Measurements from ENCODE around the gene LOXL1.

Gene LOXL1

DNA sequence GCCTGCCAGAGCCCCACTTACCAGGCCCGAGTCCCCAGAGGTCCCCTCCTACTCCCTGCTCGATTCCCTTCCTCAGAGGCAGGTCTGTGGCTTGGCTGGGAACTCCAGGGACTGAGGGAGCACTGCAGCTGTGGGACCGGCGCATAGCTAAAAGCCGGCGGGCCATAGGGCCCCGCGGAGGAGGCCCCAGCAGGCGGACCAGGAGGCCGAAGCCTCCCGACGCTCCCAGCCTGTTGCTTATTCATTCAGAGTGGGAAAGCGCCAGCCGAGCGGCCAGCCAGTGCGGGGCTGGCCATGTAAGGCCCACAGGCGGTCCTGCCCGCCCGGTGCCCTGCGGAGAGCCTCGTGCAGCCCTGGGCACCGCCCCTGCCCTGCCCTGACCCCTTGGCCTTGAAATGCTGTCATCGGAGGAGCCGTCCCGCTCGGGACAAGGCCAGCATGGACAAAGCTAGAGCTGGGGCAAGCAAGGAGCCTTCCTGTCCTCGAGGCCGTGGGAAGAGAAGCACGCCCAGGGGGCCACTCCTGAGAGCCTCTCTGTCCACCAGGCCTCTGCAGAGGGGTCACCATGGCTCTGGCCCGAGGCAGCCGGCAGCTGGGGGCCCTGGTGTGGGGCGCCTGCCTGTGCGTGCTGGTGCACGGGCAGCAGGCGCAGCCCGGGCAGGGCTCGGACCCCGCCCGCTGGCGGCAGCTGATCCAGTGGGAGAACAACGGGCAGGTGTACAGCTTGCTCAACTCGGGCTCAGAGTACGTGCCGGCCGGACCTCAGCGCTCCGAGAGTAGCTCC is at the start of gene LOXL1:
TSS of gene LOXL1 (plus strand) at position 244 of the 784 bp plus-strand sequence. CDS start at position 566, 322 bp downstream.
- TF ChIP-seq, protein P1, sequence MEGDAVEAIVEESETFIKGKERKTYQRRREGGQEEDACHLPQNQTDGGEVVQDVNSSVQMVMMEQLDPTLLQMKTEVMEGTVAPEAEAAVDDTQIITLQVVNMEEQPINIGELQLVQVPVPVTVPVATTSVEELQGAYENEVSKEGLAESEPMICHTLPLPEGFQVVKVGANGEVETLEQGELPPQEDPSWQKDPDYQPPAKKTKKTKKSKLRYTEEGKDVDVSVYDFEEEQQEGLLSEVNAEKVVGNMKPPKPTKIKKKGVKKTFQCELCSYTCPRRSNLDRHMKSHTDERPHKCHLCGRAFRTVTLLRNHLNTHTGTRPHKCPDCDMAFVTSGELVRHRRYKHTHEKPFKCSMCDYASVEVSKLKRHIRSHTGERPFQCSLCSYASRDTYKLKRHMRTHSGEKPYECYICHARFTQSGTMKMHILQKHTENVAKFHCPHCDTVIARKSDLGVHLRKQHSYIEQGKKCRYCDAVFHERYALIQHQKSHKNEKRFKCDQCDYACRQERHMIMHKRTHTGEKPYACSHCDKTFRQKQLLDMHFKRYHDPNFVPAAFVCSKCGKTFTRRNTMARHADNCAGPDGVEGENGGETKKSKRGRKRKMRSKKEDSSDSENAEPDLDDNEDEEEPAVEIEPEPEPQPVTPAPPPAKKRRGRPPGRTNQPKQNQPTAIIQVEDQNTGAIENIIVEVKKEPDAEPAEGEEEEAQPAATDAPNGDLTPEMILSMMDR (IDR thresholded peaks at IDR 0.05) = no peak

GRCh38 chr15:73879426-73879825 is 46.8 kb upstream of the LOXL1 start:
- TF ChIP-seq, protein P1 (IDR thresholded peaks at IDR 0.05) = no peak

DNA sequence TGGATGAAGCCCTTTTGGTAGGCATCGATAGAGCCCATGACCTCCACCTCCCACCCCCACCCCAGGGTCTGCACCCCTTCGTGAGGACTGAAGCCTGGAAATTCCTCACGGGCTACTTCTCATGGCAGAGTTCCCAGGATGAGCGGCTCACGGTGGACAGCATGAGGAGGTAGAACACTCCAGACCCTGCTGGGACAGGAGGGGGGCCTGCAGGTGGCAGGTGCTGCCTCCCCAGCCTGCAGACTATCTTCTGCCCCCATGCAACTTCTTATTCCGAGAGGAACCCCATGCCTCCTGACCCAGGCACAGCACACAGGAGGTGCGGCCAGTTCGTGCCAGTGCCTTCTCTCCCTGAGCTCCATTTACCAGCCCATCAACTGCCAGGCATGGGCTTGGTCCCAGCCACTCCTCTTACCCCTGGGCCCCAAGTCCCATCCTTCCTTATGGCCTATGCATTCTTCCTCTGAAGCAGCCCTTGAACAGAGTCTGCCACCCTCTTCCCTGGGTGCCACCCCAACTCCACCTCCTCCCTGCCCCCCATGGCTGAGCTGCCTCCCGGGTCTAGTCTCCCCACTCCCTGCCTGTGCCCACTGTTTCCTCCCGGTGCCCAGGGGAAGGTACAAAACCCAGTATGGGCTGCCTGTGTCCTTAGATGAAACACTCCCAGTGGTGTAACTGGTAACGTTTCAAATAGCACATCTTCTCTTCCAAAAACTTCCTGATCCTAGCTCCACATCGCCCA is 44.5 kb upstream of the LOXL1 start:
- TF ChIP-seq, protein P1 (IDR thresholded peaks at IDR 0.05) = no peak

- TF ChIP-seq, protein P1 (IDR thresholded peaks at IDR 0.05) = no peak
Measured at GRCh38 chr15:73882761-73883419, 43.4 kb upstream of the LOXL1 start.

DNA sequence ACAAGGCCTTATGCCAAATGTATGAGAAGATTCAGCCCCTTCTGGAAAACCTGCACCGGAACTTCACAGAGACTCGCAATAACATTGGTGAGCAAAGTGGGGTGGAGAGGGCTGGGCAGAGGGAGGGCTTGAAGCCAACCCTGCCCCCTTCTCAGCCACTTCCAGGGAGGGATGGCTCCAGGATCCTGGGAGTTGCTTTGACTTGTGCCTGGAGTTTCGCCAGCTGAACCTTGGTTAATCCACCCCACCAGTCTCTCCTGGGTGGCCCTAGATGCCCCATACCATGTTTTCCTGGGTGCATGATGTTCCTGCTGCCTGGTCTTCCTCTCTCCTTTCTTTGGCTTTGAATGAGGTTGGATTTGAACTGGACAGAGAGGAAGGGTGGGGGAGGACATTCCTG is 42.1 kb upstream of the LOXL1 start:
- TF ChIP-seq, protein P1 (IDR thresholded peaks at IDR 0.05) = no peak

DNA sequence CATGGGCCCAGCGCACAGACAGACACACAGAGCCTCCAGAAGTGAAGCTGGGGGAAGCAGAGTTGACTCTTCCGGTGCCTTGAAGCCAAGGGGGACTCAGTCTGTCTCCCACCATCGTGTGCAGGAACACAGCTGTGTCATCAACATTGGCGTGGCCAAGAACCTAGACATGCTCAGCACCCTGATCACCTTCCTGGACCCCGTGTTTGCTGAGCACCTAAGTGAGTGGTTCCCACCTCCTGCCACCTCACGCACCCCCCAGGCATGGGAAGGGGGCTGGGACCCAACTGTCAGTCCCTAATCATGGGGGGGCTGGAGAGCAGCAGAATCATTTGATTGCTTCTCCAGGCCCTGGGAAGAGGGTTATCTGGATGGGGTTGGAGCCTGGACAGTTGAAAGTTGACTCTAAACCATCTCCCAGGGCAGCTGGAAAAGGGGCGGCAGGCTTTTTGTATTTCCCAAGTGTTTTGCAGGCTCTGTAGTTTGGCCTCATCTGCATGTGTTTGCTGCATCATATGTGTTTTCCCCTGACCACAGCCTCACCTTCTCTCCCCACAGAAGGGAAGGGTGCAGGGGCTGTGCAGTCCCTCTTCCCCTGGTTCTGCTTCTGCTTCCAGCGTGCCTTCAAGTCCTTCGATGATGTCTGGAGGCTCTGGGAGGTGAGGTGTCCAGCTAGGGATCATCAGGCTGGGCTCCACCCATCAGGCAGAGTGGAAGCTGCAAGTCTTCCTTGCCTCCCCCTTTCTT is 40.1 kb upstream of the LOXL1 start:
- TF ChIP-seq, protein P1 (IDR thresholded peaks at IDR 0.05) = no peak
